Measurements from ENCODE around the gene CPN1. TPM values are rescaled to one million over a fixed set of nuclear protein-coding genes. Genes with fewer than 3 reads are reported as not detected.
"Not testable (repeated sequence)": the region's sequence is repeated elsewhere in the genome, so short reads cannot be mapped to it uniquely, and the experiment has no call there.

The CPN1 gene
- not detected for total RNA-seq

DNA sequence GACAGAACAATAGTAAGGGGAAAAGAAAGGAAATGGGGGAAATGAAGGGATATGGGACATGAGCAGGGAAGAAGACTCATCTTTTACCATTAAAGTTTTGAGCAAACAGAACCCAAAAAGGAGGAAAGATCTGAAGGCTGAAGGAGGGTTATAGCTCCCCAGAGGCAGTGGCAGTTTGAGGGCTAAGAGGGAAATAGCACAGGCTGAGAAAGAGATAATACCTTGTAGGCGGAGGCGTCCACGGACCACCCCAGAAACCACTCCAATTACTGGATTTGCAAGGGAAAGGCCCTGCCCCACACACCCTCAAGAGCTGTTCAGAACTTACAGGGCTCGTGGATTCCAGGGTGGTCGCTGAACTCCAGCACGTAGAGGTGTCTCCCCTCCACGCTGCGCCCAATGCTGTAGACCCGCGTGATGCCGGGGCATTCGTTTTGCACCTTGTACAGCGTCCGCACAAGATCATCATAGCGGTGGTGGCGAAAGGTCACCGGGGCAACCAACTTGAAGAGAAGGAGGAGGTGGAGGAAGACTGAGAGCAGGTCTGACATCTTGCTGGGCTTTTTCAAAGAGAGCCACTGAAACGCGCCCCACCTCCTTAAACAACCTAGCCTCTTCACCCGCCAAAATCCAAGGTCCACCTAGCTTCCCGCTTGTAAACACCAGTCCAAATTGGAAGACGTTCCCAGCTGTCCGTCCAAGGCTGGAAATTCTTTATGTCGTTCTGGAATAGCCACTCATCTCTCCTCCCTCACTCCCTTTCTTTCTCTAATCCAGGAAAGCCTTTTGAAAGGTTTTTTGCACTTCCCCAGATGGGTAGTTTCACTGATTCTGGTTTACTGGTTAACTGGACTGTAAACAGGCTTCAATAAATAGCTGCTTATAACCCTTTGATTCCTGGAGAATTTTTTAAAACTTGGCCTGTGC is at the start of gene CPN1:
Gene CPN1, minus strand, starts transcription at position 795 of the 927 bp plus-strand sequence. Its CDS starts 244 bp downstream, at position 551.
- no peak for DNase-seq
- TF ChIP-seq, protein P1, sequence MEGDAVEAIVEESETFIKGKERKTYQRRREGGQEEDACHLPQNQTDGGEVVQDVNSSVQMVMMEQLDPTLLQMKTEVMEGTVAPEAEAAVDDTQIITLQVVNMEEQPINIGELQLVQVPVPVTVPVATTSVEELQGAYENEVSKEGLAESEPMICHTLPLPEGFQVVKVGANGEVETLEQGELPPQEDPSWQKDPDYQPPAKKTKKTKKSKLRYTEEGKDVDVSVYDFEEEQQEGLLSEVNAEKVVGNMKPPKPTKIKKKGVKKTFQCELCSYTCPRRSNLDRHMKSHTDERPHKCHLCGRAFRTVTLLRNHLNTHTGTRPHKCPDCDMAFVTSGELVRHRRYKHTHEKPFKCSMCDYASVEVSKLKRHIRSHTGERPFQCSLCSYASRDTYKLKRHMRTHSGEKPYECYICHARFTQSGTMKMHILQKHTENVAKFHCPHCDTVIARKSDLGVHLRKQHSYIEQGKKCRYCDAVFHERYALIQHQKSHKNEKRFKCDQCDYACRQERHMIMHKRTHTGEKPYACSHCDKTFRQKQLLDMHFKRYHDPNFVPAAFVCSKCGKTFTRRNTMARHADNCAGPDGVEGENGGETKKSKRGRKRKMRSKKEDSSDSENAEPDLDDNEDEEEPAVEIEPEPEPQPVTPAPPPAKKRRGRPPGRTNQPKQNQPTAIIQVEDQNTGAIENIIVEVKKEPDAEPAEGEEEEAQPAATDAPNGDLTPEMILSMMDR (IDR thresholded peaks at IDR 0.05), result no peak
- no peaks in the 10 kb centered on the region for H3K36me3 ChIP-seq
- no peak within 1 kb of the TSS for H3K4me3 ChIP-seq
- H3K9me3 ChIP-seq, result no peaks in the 10 kb centered on the region
- H3K27me3 ChIP-seq, result no peaks in the 10 kb centered on the region
- intact Hi-C loops (cut with DNase I), result no loop called here
- H3K4me1 ChIP-seq, result no peaks in the 10 kb centered on the region
- no peak within 1 kb of the TSS for H3K9ac ChIP-seq (ENCODE audit: low read depth in 2 of 2, low read length in 2 of 2)
- no peak within 1 kb of the TSS for H3K27ac ChIP-seq

DNA sequence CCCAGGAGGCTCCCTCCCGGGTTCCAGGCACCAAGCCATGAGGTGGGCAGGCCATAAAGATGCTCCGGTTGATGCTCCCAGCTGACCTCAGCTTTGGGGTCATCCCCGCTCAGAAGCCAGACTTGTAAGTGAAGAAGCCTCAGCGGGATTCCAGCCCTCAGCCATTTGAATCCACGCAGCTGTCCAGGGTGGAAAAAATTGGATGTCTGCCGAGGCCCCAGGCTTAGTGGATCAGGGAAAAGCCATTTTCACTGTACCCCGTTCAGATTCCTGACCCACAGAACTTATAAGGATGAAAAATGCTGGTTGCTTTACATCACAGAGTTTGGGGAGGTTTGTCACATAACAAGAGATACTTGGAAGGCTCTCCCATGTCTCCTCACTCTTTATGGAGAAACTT is 49.2 kb upstream of the CPN1 start:
- Histone ChIP-seq H3K9ac (ENCODE audit: low read depth in 2 of 2, low read length in 2 of 2) (no peak overlapping the region), H3K27ac (no peak overlapping the region), H3K4me1 (no peaks in the 10 kb centered on the region), H3K27me3 (no peaks in the 10 kb centered on the region), H3K4me3 (no peak overlapping the region), H3K9me3 (no peaks in the 10 kb centered on the region), H3K36me3 (no peaks in the 10 kb centered on the region)
- intact Hi-C loops (cut with DNase I), result no loop called here
- TF ChIP-seq, protein P1 (IDR thresholded peaks at IDR 0.05), result no peak
- no peak for DNase-seq

DNA sequence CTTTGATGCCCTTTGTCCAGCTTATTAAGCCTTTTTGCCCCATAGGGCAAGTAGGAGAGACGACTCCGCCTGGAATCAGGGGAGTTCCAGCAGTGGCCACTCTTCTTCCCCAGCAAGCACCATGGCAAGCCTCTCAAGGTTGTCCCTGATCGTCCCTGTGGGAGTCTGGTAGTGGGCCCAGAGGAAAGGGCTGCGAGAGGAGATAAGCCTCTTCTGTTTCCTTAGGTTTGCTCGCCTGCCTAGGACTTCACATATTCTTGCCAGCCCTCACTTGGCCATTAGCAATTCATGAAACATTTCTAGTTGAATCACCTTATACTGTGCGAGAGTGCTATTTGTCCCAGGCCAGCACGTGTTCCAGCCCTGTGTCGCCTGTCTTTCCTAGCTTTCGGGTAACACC is 47.8 kb upstream of the CPN1 start:
- intact Hi-C loops (cut with DNase I), result no loop called here
- Histone ChIP-seq H3K9ac (ENCODE audit: low read depth in 2 of 2, low read length in 2 of 2) (no peak overlapping the region), H3K4me3 (no peak overlapping the region), H3K9me3 (no peaks in the 10 kb centered on the region), H3K27me3 (no peaks in the 10 kb centered on the region), H3K4me1 (no peaks in the 10 kb centered on the region), H3K36me3 (no peaks in the 10 kb centered on the region), H3K27ac (no peak overlapping the region)
- DNase-seq, result no peak
- TF ChIP-seq, protein P1 (IDR thresholded peaks at IDR 0.05), result no peak

DNA sequence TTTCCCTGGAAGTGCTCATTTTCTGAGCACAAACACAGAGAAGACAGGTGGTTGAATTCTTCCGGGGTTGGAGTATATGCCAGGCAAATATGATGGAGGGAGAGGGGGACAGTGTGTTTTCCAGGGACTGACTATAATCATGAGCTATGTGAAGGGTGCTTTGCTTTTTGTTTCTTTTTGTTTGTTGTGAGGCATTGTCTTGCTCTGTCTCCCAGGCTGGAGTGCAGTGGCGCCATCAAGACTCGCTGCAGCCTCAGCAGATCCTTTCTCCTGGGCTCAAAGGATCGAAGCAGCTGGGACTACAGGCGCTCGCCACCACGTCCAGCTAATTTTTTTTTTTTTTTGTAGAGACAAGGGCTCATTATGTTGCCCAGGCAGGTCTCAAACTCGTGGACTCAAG is 47.3 kb upstream of the CPN1 start:
- Histone ChIP-seq H3K27me3 (no peaks in the 10 kb centered on the region), H3K4me3 (no peak overlapping the region), H3K27ac (no peak overlapping the region), H3K36me3 (no peaks in the 10 kb centered on the region), H3K9ac (ENCODE audit: low read depth in 2 of 2, low read length in 2 of 2) (no peak overlapping the region), H3K9me3 (no peaks in the 10 kb centered on the region), H3K4me1 (no peaks in the 10 kb centered on the region)
- intact Hi-C loops (cut with DNase I), result no loop called here
- TF ChIP-seq, protein P1 (IDR thresholded peaks at IDR 0.05), result no peak
- DNase-seq, result no peak

DNA sequence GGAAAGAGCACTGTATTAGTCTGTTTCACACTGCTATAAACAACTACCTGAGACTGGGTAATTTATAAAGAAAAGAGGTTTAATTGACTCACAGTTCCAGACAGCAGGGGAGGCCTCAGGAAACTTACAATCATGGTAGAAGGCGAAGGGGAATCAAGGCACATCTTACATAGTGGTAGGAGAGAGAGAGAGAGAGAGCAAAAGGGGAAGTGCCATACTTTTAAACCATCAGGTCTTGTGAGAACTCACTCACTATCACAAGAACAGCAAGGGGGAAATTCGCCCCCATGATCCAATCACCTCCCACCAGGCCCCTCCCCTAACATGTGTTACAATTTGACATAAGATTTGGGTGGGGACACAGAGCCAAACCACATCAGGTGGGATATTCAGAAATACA is 43.7 kb upstream of the CPN1 start:
- H3K4me1 ChIP-seq; H3K4me3 ChIP-seq; intact Hi-C loops (cut with DNase I); H3K9me3 ChIP-seq; H3K27ac ChIP-seq; H3K27me3 ChIP-seq; DNase-seq; H3K9ac ChIP-seq (ENCODE audit: low read depth in 2 of 2, low read length in 2 of 2); H3K36me3 ChIP-seq: not testable (repeated sequence)

DNA sequence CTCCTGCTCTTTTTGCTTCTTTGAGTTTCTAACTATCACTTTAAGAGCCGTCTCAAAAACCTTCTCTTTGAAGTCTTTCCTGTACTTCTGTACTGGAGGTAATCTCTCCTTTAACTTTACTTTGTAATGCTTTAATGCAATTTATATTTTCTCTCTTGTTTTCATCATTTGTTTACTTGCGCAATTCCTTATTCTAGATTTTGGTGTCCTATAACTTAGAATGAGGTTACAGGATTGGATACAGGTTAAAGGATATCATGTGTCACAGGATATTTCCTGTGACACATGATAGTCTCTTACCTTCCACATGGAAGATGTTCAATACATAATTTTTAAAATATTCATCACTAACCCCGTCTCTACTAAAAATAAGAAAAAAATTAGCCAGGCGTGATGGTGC is 42.4 kb upstream of the CPN1 start:
- DNase-seq, result no peak
- no peak overlapping the region for H3K27ac ChIP-seq
- no peak overlapping the region for H3K9ac ChIP-seq (ENCODE audit: low read depth in 2 of 2, low read length in 2 of 2)
- no peaks in the 10 kb centered on the region for H3K36me3 ChIP-seq
- H3K27me3 ChIP-seq, result no peaks in the 10 kb centered on the region
- H3K9me3 ChIP-seq, result no peaks in the 10 kb centered on the region
- H3K4me1 ChIP-seq, result no peaks in the 10 kb centered on the region
- intact Hi-C loops (cut with DNase I), result no loop called here
- H3K4me3 ChIP-seq, result no peak overlapping the region
- TF ChIP-seq, protein P1 (IDR thresholded peaks at IDR 0.05), result no peak

All from colonic mucosa (tissue), 4 donors.